ENCODE results near the gene GRK5. TPM values are rescaled to one million over a fixed set of nuclear protein-coding genes. Genes with fewer than 3 reads are reported as not detected.

The GRK5 gene
- total and polyA plus RNA-seq, 9 donors, result 18.1 to 29.2 (median 23.8) TPM

DNA sequence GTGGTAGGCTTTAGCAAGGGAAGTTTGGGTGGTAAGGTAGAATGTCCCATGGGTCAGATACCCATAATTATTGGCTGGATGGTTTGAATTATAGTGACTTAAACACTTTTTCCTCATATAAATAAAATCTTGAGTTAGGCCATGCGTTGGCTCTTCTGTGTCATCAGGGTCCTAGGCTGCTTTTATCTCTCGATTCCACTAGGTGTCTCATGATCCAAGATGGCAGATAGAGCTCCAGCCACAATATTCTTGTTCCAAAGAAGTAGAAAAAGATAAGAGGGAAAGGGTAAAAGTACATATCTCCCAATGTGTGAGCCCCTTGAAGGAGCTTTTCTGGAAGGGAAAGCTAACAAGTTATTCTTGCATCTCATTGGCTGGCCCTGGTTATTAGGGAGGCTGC is 144.7 kb downstream of the GRK5 start:
- Histone ChIP-seq H3K4me1 (ENCODE audit: control insufficient read depth, insufficient read depth, low read length) (peaks cover 34% of the 10 kb centered on the region), H3K27me3 (ENCODE audit: control insufficient read depth, insufficient read depth, low read length) (no peaks in the 10 kb centered on the region), H3K4me3 (ENCODE audit: low read length) (no peak overlapping the region), H3K36me3 (ENCODE audit: control insufficient read depth, insufficient read depth, low read length) (peaks cover 4% of the 10 kb centered on the region), H3K9me3 (replicated peaks; ENCODE audit: control insufficient read depth, low read depth, low read length) (peaks cover 14% of the 10 kb centered on the region), H3K27ac (ENCODE audit: low read length) (no peak overlapping the region)
- 100% methylated on average over 2 of the region's 2 CpGs for WGBS (ENCODE audit: insufficient coverage)
- no peak for DNase-seq

DNA sequence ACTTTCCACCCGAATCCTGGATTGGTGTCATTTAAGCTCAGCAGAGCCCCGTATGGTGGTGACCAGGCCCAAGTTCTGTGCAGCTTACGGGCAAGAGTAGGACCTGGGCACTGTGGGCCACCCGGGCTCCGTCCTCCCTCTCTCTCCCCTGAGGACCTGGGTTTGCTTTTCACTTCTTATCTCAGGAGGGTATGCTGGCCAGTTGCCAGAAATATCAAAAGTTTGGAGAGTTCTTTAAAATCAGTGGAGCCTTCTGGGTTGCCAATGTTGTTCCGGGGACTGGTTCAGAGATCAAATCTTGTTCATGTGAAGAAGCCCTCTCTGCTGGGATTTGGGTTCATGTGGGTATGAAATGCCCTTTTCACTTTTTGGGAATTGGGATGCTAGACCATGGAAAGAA is 145.4 kb downstream of the GRK5 start:
- DNase-seq, result no peak
- H3K9me3 ChIP-seq (replicated peaks; ENCODE audit: control insufficient read depth, low read depth, low read length), result peaks cover 14% of the 10 kb centered on the region
- H3K36me3 ChIP-seq (ENCODE audit: control insufficient read depth, insufficient read depth, low read length), result peaks cover 4% of the 10 kb centered on the region
- 89% methylated on average over 4 of the region's 6 CpGs for WGBS (ENCODE audit: insufficient coverage)
- H3K27ac ChIP-seq (ENCODE audit: low read length), result no peak overlapping the region
- peaks cover 37% of the 10 kb centered on the region for H3K4me1 ChIP-seq (ENCODE audit: control insufficient read depth, insufficient read depth, low read length)
- no peak overlapping the region for H3K4me3 ChIP-seq (ENCODE audit: low read length)
- no peaks in the 10 kb centered on the region for H3K27me3 ChIP-seq (ENCODE audit: control insufficient read depth, insufficient read depth, low read length)

DNA sequence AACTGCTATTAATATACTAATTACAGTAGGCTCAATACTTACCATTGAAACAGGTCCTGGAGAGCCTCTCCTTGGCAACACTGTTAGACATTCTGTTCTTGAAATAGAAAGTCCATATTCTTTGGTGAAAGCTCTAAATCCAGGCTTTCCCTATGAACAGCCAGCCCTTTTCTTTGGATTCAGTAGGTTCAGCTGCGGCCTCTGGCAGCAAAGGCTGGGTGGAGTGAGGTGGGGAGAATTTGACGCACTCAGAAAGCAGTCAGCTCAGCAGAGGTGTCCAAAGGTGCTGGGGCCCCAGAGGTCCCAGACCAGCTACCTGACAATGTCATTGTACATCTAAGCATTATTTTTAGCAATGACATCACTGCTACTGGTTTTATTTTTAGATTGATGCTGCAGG is 146.1 kb downstream of the GRK5 start:
- WGBS (ENCODE audit: insufficient coverage), result 67% methylated on average over 1 of the region's 2 CpGs
- DNase-seq, result peak; percentile 68
- Histone ChIP-seq H3K4me1 (ENCODE audit: control insufficient read depth, insufficient read depth, low read length) (peaks cover 33% of the 10 kb centered on the region), H3K36me3 (ENCODE audit: control insufficient read depth, insufficient read depth, low read length) (peaks cover 4% of the 10 kb centered on the region), H3K27ac (ENCODE audit: low read length) (peak overlapping the region; percentile 23), H3K9me3 (replicated peaks; ENCODE audit: control insufficient read depth, low read depth, low read length) (peaks cover 14% of the 10 kb centered on the region), H3K27me3 (ENCODE audit: control insufficient read depth, insufficient read depth, low read length) (no peaks in the 10 kb centered on the region), H3K4me3 (ENCODE audit: low read length) (no peak overlapping the region)

DNA sequence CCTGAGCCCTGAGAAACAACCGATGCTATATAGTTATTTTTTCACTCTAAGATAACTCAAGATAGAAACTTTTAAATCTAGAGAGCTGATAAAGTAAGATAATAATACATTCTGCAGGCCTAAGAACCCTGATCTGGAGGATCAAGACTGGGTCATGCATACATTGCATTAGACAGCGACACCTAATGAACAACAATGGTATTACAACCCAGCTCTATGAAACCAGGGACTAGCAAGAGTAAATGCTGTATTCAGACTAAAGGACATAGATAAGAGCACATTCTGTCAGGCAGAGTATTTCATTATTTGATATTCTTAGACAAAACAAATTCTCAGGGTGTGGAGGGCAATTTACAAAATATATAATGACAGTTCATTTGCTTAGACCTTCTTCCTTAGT is 148.6 kb downstream of the GRK5 start:
- Histone ChIP-seq H3K27ac (ENCODE audit: low read length) (no peak overlapping the region), H3K27me3 (ENCODE audit: control insufficient read depth, insufficient read depth, low read length) (no peaks in the 10 kb centered on the region), H3K4me1 (ENCODE audit: control insufficient read depth, insufficient read depth, low read length) (peaks cover 8% of the 10 kb centered on the region), H3K9me3 (replicated peaks; ENCODE audit: control insufficient read depth, low read depth, low read length) (peaks cover 14% of the 10 kb centered on the region), H3K4me3 (ENCODE audit: low read length) (no peak overlapping the region), H3K36me3 (ENCODE audit: control insufficient read depth, insufficient read depth, low read length) (no peaks in the 10 kb centered on the region)
- no peak for DNase-seq
- WGBS (ENCODE audit: insufficient coverage), result no CpG with 5 or more reads among the region's 2 CpGs

DNA sequence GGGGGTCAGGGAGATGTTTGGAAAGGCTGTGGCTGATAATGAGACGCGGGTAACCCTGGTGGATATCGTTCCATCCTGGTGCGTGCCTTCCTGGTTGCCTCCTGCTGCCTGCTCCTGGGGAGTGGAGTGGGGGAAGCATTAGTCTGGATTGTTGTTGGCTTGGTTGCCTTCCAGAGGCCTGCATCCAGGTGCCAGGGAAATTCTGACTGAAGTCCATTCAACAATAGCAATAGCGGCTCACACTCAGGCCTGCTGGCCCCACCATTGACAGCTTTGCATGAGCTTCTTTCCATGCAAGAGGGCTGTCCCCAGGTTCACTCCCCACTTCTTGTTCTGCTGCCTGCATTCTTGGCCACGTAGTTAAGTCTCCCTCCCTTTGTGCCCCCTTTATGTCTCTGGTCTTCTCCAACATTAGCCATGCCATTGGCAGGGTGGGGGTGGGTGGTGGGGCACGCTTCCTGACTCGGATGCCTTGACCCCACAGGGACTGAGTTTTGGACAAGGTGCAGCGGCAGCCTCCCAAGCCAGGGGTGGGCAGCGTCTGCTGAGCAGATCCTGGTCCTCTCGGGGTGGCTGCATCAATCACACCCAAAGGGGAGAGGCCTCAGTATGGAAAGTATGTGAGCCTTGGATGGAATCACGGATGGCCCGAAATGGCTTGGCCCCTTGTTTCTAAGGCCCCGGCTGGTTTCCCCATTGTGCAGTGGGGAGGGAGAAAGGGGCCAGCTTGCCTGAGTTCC is 150.2 kb downstream of the GRK5 start:
- 60% methylated on average over 13 of the region's 14 CpGs for WGBS (ENCODE audit: insufficient coverage)

DNA sequence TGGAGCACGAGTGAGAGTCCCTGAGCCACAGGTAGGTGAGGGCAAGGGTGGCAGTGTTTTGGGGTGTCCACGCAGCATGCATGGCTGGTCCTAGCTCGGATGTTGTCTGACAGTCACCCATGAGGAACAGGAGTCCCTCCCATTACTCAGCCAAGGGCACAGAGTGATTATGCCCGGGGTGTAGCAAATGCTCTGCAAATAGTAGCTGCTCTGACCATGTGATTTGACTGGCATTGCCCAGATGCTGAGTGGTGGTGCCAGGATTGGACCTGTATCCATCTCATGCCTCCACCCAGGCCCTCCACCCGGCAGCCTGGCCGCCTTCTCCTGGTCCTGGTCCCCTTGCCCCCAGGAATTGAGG is 150.8 kb downstream of the GRK5 start:
- H3K4me3 ChIP-seq (ENCODE audit: low read length), result no peak overlapping the region
- H3K36me3 ChIP-seq (ENCODE audit: control insufficient read depth, insufficient read depth, low read length), result no peaks in the 10 kb centered on the region
- no peak overlapping the region for H3K27ac ChIP-seq (ENCODE audit: low read length)
- 89% methylated on average over 4 of the region's 6 CpGs for WGBS (ENCODE audit: insufficient coverage)
- H3K9me3 ChIP-seq (replicated peaks; ENCODE audit: control insufficient read depth, low read depth, low read length), result peaks cover 4% of the 10 kb centered on the region
- DNase-seq, result no peak
- H3K4me1 ChIP-seq (ENCODE audit: control insufficient read depth, insufficient read depth, low read length), result peaks cover 7% of the 10 kb centered on the region
- H3K27me3 ChIP-seq (ENCODE audit: control insufficient read depth, insufficient read depth, low read length), result no peaks in the 10 kb centered on the region

More for the DNA sequence above, 150.2 kb downstream of the GRK5 start:
- peak; percentile 65 for DNase-seq
- H3K4me1 ChIP-seq (ENCODE audit: control insufficient read depth, insufficient read depth, low read length), result peaks cover 8% of the 10 kb centered on the region
- H3K9me3 ChIP-seq (replicated peaks; ENCODE audit: control insufficient read depth, low read depth, low read length), result peaks cover 4% of the 10 kb centered on the region
- H3K4me3 ChIP-seq (ENCODE audit: low read length), result no peak overlapping the region
- H3K36me3 ChIP-seq (ENCODE audit: control insufficient read depth, insufficient read depth, low read length), result no peaks in the 10 kb centered on the region
- H3K27me3 ChIP-seq (ENCODE audit: control insufficient read depth, insufficient read depth, low read length), result no peaks in the 10 kb centered on the region
- no peak overlapping the region for H3K27ac ChIP-seq (ENCODE audit: low read length)

DNA sequence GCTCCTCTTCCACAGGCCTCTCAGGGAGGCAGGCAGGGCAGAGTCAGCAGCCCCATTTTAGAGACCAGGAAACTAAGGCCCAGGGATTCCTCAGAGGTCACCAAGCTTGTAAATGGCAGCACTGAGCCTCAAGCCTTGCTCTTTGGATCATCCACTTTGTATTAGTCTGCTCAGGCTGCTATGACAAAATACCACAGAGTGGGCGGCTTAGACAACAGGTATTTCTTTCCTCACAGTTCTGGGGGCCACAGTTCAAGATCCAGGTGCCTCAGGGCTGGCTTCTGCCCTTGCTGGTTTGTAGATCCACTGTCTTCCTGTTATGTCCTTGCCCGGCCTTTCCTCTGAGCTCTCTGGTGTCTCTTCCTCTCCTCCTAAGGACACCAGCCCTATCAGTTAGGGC is 151.2 kb downstream of the GRK5 start:
- Histone ChIP-seq H3K9me3 (replicated peaks; ENCODE audit: control insufficient read depth, low read depth, low read length) (peaks cover 4% of the 10 kb centered on the region), H3K27me3 (ENCODE audit: control insufficient read depth, insufficient read depth, low read length) (no peaks in the 10 kb centered on the region), H3K27ac (ENCODE audit: low read length) (no peak overlapping the region), H3K36me3 (ENCODE audit: control insufficient read depth, insufficient read depth, low read length) (no peaks in the 10 kb centered on the region), H3K4me3 (ENCODE audit: low read length) (no peak overlapping the region), H3K4me1 (ENCODE audit: control insufficient read depth, insufficient read depth, low read length) (peaks cover 10% of the 10 kb centered on the region)
- no peak for DNase-seq
- WGBS (ENCODE audit: insufficient coverage), result 86% methylated on average over 1 of the region's 2 CpGs

DNA sequence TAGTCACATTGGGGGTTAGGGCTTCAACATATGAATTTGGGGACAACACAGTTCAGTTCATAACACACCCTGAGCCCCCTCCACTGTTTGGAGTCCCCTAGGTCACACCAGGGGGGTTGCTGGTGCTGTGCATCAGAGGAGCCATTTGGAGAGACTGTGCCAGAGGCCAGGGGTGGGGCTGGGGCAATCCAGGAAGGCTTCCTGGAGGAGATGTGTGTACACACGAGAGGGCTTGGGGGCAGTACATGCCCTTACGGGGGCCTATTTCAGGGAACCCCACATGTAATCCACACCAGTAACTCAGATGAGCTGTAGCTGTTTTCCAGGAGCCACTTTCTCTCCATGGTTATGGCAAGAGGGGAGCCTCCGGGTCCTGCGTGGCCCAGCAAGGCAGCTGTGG is 151.7 kb downstream of the GRK5 start:
- peaks cover 14% of the 10 kb centered on the region for H3K4me1 ChIP-seq (ENCODE audit: control insufficient read depth, insufficient read depth, low read length)

DNA sequence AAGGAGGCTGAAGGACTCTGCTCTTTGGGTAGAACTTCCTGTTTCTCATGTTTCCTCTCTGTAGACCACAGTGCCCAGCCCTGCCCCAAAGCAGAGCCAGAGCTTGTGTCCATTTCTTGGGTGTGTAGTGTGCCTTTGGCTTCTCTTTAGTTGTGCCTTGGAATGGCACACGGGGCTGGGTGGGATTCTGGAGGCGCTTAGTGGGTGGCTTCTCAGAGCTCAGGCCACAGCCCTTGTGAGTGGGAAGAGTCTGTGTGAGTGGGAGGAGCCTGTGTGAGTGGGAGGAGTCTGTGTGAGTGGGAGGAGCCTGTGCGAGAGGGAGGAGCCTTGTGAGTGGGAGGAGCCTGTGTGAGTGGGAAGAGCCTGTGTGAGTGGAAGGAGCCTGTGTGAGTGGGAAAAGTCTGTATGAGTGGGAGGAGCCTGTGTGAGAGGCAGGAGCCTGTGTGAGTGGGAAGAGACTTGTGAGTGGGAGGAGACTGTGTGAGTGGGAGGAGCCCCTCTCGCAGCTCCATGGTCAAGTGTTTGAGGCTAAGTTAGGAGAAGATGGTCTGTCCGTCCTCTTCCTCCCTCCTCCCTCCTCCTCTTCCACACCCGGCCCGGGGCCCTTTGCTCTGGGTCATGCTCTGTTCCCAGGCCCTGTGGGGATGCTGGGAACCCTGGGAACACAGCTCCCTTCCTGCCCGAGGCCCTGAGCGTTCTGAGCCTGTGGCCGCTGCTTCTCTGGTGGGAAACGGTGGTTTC is 153.0 kb downstream of the GRK5 start:
- Histone ChIP-seq H3K9me3 (replicated peaks; ENCODE audit: control insufficient read depth, low read depth, low read length) (peaks cover 4% of the 10 kb centered on the region), H3K4me1 (ENCODE audit: control insufficient read depth, insufficient read depth, low read length) (peaks cover 26% of the 10 kb centered on the region), H3K36me3 (ENCODE audit: control insufficient read depth, insufficient read depth, low read length) (no peaks in the 10 kb centered on the region), H3K27me3 (ENCODE audit: control insufficient read depth, insufficient read depth, low read length) (no peaks in the 10 kb centered on the region), H3K4me3 (ENCODE audit: low read length) (no peak overlapping the region), H3K27ac (ENCODE audit: low read length) (no peak overlapping the region)
- no peak for DNase-seq
- WGBS (ENCODE audit: insufficient coverage), result 74% methylated on average over 8 of the region's 11 CpGs

More for the DNA sequence above, 151.7 kb downstream of the GRK5 start:
- no peak overlapping the region for H3K27ac ChIP-seq (ENCODE audit: low read length)
- no peaks in the 10 kb centered on the region for H3K27me3 ChIP-seq (ENCODE audit: control insufficient read depth, insufficient read depth, low read length)
- no peaks in the 10 kb centered on the region for H3K36me3 ChIP-seq (ENCODE audit: control insufficient read depth, insufficient read depth, low read length)
- DNase-seq, result no peak
- WGBS (ENCODE audit: insufficient coverage), result 91% methylated on average over 2 of the region's 4 CpGs
- no peak overlapping the region for H3K4me3 ChIP-seq (ENCODE audit: low read length)
- peaks cover 4% of the 10 kb centered on the region for H3K9me3 ChIP-seq (replicated peaks; ENCODE audit: control insufficient read depth, low read depth, low read length)

DNA sequence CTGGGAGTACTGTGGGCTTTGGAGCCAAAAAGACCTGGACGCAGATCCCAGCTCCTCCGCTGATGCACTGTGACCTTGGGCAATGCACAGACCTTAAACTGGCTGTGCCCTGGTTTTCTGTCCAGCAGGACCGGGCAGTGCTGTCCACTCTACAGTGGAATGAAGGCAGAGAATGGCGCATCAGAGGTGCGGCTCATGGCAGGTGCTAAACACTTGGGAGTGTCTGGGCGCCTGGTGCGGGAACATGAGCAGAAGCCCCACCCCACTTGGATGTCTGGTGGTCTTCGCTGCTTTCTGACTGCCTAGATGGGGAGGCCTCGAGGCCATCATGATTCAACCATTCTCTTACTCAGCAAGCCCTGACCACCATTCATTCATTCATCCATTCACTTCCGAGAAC is 153.7 kb downstream of the GRK5 start:
- no peak overlapping the region for H3K4me3 ChIP-seq (ENCODE audit: low read length)
- no peaks in the 10 kb centered on the region for H3K9me3 ChIP-seq (replicated peaks; ENCODE audit: control insufficient read depth, low read depth, low read length)
- WGBS (ENCODE audit: insufficient coverage), result 89% methylated on average over 9 of the region's 10 CpGs
- DNase-seq, result no peak
- H3K36me3 ChIP-seq (ENCODE audit: control insufficient read depth, insufficient read depth, low read length), result no peaks in the 10 kb centered on the region
- no peak overlapping the region for H3K27ac ChIP-seq (ENCODE audit: low read length)
- no peaks in the 10 kb centered on the region for H3K27me3 ChIP-seq (ENCODE audit: control insufficient read depth, insufficient read depth, low read length)
- peaks cover 33% of the 10 kb centered on the region for H3K4me1 ChIP-seq (ENCODE audit: control insufficient read depth, insufficient read depth, low read length)

All from muscle of leg (tissue), 11 donors.